Ovary (tissue), 3 donors: Measurements from ENCODE around the gene PRKCE.

ENCODE experiments used
- EP300 ChIP-seq: sonication (generic); formaldehyde crosslinking; IDR thresholded peaks from one replicate; pipeline ENCODE4 v1.6.1; 2017; ENCODE audit warnings: antibody characterized with exemption
- POLR2A ChIP-seq: fragments of 450-650 bp; IDR thresholded peaks from one replicate; pipeline ENCODE4 v1.6.1; 2017; ENCODE audit warnings: antibody characterized with exemption, mild to moderate bottlenecking, moderate library complexity
- TF ChIP-seq, protein P1 (sequence below), 3 donors: fragments of 450-650 bp in 2 of 3; fragments of 200-600 bp in 1 of 3; IDR thresholded peaks; one replicate each; pipeline versions ENCODE4 v1.5.1 to v1.8.0; 2016 to 2022; ENCODE audit warnings: antibody characterized with exemption in 3 of 3, mild to moderate bottlenecking in 1 of 3
- donor health status: DM: no; HTN: no; CAD: no.

DNA sequence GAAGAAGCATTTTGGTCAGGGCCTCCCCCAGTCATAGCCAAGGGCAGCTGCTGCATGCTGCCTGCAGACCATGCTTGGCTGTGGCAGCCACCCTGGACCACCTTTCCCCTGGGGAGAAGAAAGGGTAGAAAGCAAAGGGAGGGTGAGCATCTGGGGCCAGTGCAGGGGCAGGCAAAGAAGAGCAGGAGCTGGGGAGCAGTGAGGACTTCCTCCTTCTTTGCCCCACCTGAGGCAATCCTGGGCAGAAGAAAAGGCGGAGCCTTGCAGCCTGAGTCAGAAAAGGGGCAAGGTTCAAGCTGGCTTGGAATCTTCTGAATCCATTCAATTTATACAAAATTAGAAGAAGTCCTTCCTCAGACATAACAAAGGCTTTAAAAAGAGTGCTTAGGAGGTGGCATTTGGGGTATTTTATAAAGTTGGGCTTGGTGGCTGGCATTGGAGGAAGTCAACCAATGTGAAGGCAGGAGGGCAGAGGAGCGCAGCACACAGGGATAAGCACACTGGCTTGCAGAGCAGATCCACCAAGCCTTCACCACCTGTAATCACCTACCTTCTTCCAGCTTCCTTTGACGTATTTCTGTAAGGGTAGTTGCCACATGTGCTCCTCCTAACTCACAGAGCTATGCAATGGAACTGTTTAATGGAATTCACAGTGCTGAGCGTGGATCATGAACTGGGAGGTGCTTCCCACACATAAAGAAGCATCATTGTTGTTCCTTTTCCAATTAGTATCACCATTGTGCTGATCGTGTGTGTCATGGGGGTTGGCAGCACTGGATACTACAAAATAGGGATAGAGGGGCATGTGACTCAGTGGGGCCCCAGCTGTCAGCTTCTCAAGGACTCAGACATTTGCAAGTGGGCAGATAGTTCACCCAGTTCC, 491.3 kb downstream of the PRKCE start:
- TF ChIP-seq, protein P1, sequence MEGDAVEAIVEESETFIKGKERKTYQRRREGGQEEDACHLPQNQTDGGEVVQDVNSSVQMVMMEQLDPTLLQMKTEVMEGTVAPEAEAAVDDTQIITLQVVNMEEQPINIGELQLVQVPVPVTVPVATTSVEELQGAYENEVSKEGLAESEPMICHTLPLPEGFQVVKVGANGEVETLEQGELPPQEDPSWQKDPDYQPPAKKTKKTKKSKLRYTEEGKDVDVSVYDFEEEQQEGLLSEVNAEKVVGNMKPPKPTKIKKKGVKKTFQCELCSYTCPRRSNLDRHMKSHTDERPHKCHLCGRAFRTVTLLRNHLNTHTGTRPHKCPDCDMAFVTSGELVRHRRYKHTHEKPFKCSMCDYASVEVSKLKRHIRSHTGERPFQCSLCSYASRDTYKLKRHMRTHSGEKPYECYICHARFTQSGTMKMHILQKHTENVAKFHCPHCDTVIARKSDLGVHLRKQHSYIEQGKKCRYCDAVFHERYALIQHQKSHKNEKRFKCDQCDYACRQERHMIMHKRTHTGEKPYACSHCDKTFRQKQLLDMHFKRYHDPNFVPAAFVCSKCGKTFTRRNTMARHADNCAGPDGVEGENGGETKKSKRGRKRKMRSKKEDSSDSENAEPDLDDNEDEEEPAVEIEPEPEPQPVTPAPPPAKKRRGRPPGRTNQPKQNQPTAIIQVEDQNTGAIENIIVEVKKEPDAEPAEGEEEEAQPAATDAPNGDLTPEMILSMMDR (IDR thresholded peaks at IDR 0.05) = no peak
- TF ChIP-seq POLR2A = no peak
- no peak for TF ChIP-seq EP300
